GM21515 (cell line): ENCODE results near the gene PHC2.

Source experiments
- ATAC-seq: cut with Tn5 transposase; IDR thresholded peaks from one replicate; pipeline ENCODE4 v1.9.1; 2021; ENCODE audit not compliant: unreplicated experiment

PHC2 gene

GRCh38 chr1:33430692-33431593, at the start of gene PHC2:
TSS of gene PHC2 (minus strand) at chr1:33431095. CDS start at chr1:33375539, 55,556 bp downstream.
- peak; percentile 95 for ATAC-seq

GRCh38 chr1:33477451-33477850, 46.6 kb upstream of the PHC2 start:
- ATAC-seq = no peak

- no peak for ATAC-seq
These were observed 43.0 kb upstream of the PHC2 start for GRCh38 chr1:33473900-33474299.

- peak; percentile 88 for ATAC-seq
These were observed 41.5 kb upstream of the PHC2 start, which contains the start of gene ZSCAN20 for GRCh38 chr1:33472269-33472980. TSS of gene ZSCAN20 (plus strand) at chr1:33472645. CDS start at chr1:33479289, 6,644 bp downstream.

- no peak for ATAC-seq
These were observed 40.5 kb upstream of the PHC2 start for GRCh38 chr1:33471416-33471815.

GRCh38 chr1:33470495-33471012, 39.7 kb upstream of the PHC2 start:
- no peak for ATAC-seq

- ATAC-seq = no peak
These were observed 38.8 kb upstream of the PHC2 start for GRCh38 chr1:33469691-33470090.

GRCh38 chr1:33468967-33469366, 38.1 kb upstream of the PHC2 start:
- no peak for ATAC-seq

GRCh38 chr1:33468531-33468930, 37.6 kb upstream of the PHC2 start:
- ATAC-seq = no peak

- ATAC-seq = no peak
These were observed 37.1 kb upstream of the PHC2 start for GRCh38 chr1:33468011-33468410.

- no peak for ATAC-seq
These were observed 35.3 kb upstream of the PHC2 start for GRCh38 chr1:33466159-33466558.

GRCh38 chr1:33465316-33465715, 34.4 kb upstream of the PHC2 start:
- no peak for ATAC-seq

GRCh38 chr1:33464552-33464951, 33.7 kb upstream of the PHC2 start:
- ATAC-seq = no peak

GRCh38 chr1:33462405-33463164, 31.7 kb upstream of the PHC2 start:
- no peak for ATAC-seq

GRCh38 chr1:33460947-33461629, 30.2 kb upstream of the PHC2 start:
- peak; percentile 81 for ATAC-seq

GRCh38 chr1:33460144-33460543, 29.2 kb upstream of the PHC2 start:
- ATAC-seq = no peak

GRCh38 chr1:33459691-33460090, 28.8 kb upstream of the PHC2 start:
- no peak for ATAC-seq

GRCh38 chr1:33456502-33456886, 25.6 kb upstream of the PHC2 start:
- no peak for ATAC-seq

- no peak for ATAC-seq
These were observed 24.9 kb upstream of the PHC2 start for GRCh38 chr1:33455539-33456501.
